Glutamatergic neuron (in vitro differentiated cells): ENCODE measurements around the gene SYTL1. TPM values are rescaled to one million over a fixed set of nuclear protein-coding genes. Genes with fewer than 3 reads are reported as not detected.

ENCODE experiments used
- DNase-seq: peaks from one replicate; pipeline ENCODE4 v3.0.0; 2022
- H3K27ac Mint-ChIP-seq: one replicate; pipeline ENCODE4 v1.8.0; 2020; ENCODE audit warnings: mild to moderate bottlenecking, mixed read lengths, inconsistent platforms; ENCODE audit not compliant: unreplicated experiment
- H3K27me3 Mint-ChIP-seq: one replicate; pipeline ENCODE4 v1.8.0; 2020; ENCODE audit warnings: mild to moderate bottlenecking, moderate library complexity, mixed read lengths, inconsistent platforms; ENCODE audit not compliant: unreplicated experiment
- H3K36me3 Mint-ChIP-seq: one replicate; pipeline ENCODE4 v1.8.0; 2020; ENCODE audit warnings: mild to moderate bottlenecking, mixed read lengths, inconsistent platforms; ENCODE audit not compliant: unreplicated experiment
- H3K4me1 Mint-ChIP-seq: one replicate; pipeline ENCODE4 v1.8.0; 2020; ENCODE audit warnings: mild to moderate bottlenecking, low read depth, mixed read lengths, inconsistent platforms; ENCODE audit not compliant: unreplicated experiment
- H3K4me3 Mint-ChIP-seq: one replicate; pipeline ENCODE4 v1.8.0; 2020; ENCODE audit warnings: mild to moderate bottlenecking, mixed read lengths, inconsistent platforms; ENCODE audit not compliant: unreplicated experiment
- H3K9me3 Mint-ChIP-seq: one replicate; pipeline ENCODE4 v1.8.0; 2020; ENCODE audit warnings: mild to moderate bottlenecking, moderate library complexity, mixed read lengths, inconsistent platforms; ENCODE audit not compliant: unreplicated experiment
- total RNA-seq: library from RNA; stranded (reverse); fragmentation: NEBNext Ultra II Directional; extraction: Animal tissue kit (Norgen Biotek cat#: 25700); gene quantifications from one replicate; pipeline ENCODE4 v1.2.1, GENCODE V29; 2021; ENCODE audit not compliant: unreplicated experiment
- TF ChIP-seq, protein P1 (sequence below): fragments of 200-600 bp; sonication (generic); IDR thresholded peaks from one replicate; pipeline ENCODE4 v1.5.0; 2021; ENCODE audit not compliant: partially characterized antibody, unreplicated experiment

Gene SYTL1
- total RNA-seq, 1 donor from 2014 or later: 3.2 TPM

DNA sequence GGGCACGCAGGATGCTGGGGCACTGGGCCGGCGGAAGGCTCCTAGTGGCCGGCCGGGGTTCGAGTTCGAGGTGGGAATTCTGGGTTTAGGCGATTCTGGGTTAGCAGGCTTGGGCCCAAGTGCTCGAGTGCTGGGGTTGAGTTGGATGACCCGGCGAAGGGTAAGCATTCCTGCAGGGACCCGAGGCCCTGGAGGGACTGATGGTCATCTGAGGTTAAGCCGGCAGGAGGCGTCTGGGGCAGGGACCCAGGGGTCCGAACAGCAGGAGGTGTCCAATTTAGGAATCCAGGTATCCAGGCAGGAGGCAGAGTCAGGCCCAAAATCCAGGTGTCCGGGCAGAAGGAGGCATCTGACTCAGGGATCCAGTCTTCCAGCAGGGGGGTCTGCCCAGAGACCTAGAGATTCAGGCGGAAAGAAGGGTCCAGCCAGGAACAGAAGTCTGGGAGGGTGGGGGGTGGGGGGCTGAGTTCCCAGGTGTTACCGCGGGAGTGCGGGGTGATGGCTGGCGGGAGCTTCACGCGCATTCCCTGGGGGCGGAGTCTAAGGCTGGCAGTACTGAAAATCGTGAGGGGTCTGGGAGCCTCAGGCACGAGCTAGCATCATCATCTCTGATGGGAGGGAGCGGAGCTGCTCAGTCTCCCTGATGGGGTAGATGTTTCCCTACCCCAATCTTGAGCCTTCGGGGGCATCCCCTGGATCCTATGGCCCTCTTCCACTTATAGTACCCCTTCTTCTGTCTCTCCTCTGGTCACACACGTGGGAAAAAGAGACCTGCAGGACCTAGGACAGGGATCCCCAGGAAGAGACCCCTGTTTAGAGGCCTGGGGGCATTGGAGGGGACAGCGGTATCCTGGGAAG lies 51.2 kb downstream of the SYTL1 start:
- DNase-seq: peak; percentile 35
- peaks cover 14% of the 10 kb centered on the region for H3K4me1 Mint-ChIP-seq

DNA sequence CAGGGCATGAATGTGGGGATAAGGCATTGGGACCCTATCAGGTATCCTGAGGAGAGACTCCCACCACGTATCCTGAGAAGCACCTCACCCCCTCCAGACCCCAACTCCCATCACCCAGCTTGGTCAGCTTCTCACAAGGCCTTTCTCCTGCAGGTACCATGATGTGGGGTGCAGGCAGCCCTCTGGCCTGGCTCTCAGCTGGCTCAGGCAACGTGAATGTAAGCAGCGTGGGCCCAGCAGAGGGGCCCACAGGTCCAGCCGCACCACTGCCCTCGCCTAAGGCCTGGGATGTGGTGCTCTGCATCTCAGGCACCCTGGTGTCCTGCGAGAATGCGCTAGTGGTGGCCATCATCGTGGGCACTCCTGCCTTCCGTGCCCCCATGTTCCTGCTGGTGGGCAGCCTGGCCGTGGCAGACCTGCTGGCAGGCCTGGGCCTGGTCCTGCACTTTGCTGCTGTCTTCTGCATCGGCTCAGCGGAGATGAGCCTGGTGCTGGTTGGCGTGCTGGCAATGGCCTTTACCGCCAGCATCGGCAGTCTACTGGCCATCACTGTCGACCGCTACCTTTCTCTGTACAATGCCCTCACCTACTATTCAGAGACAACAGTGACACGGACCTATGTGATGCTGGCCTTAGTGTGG lies 51.9 kb downstream of the SYTL1 start:
- TF ChIP-seq, protein P1, sequence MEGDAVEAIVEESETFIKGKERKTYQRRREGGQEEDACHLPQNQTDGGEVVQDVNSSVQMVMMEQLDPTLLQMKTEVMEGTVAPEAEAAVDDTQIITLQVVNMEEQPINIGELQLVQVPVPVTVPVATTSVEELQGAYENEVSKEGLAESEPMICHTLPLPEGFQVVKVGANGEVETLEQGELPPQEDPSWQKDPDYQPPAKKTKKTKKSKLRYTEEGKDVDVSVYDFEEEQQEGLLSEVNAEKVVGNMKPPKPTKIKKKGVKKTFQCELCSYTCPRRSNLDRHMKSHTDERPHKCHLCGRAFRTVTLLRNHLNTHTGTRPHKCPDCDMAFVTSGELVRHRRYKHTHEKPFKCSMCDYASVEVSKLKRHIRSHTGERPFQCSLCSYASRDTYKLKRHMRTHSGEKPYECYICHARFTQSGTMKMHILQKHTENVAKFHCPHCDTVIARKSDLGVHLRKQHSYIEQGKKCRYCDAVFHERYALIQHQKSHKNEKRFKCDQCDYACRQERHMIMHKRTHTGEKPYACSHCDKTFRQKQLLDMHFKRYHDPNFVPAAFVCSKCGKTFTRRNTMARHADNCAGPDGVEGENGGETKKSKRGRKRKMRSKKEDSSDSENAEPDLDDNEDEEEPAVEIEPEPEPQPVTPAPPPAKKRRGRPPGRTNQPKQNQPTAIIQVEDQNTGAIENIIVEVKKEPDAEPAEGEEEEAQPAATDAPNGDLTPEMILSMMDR: no peak
- no peak overlapping the region for H3K4me3 Mint-ChIP-seq
- H3K4me1 Mint-ChIP-seq: peaks cover 15% of the 10 kb centered on the region
- no peaks in the 10 kb centered on the region for H3K36me3 Mint-ChIP-seq
- no peaks in the 10 kb centered on the region for H3K9me3 Mint-ChIP-seq
- peaks cover 10% of the 10 kb centered on the region for H3K27me3 Mint-ChIP-seq
- no peak for DNase-seq
- H3K27ac Mint-ChIP-seq: no peak overlapping the region

More for the DNA sequence above, 51.2 kb downstream of the SYTL1 start:
- Mint-ChIP-seq H3K9me3 (no peaks in the 10 kb centered on the region), H3K4me3 (peak overlapping the region; percentile 82), H3K27ac (no peak overlapping the region), H3K27me3 (peaks cover 10% of the 10 kb centered on the region), H3K36me3 (no peaks in the 10 kb centered on the region)
- TF ChIP-seq, protein P1: no peak

DNA sequence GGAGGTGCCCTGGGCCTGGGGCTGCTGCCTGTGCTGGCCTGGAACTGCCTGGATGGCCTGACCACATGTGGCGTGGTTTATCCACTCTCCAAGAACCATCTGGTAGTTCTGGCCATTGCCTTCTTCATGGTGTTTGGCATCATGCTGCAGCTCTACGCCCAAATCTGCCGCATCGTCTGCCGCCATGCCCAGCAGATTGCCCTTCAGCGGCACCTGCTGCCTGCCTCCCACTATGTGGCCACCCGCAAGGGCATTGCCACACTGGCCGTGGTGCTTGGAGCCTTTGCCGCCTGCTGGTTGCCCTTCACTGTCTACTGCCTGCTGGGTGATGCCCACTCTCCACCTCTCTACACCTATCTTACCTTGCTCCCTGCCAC lies 52.4 kb downstream of the SYTL1 start:
- no peak for DNase-seq
- TF ChIP-seq, protein P1: no peak
- H3K27me3 Mint-ChIP-seq: peaks cover 10% of the 10 kb centered on the region
- H3K27ac Mint-ChIP-seq: no peak overlapping the region
- no peak overlapping the region for H3K4me3 Mint-ChIP-seq
- no peaks in the 10 kb centered on the region for H3K36me3 Mint-ChIP-seq
- H3K9me3 Mint-ChIP-seq: no peaks in the 10 kb centered on the region
- H3K4me1 Mint-ChIP-seq: peaks cover 20% of the 10 kb centered on the region

DNA sequence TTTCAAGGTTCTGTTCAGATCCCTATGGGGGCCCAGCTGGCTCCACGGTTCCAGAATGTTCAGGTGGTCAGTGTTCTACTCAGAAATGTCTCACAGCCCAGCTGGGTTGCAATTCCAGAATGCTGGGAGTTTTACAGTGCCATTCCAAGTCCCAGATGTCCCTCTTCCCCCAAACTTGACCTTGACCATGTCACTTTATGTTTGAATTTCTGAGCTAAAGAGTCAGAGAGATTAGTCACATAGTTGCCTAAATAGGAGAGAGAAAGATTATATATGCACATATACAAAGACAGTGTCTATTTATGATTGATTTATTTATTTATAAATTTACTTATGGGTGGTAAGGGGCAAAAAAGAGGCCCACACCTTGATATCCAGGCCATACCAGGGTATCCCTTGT lies 53.1 kb downstream of the SYTL1 start:
- Mint-ChIP-seq H3K27ac (no peak overlapping the region), H3K9me3 (no peaks in the 10 kb centered on the region), H3K27me3 (peaks cover 10% of the 10 kb centered on the region), H3K36me3 (no peaks in the 10 kb centered on the region), H3K4me3 (no peak overlapping the region), H3K4me1 (peaks cover 21% of the 10 kb centered on the region)
- no peak for DNase-seq
- TF ChIP-seq, protein P1: no peak
